Measurements from ENCODE around the gene CLIC3. TPM values are rescaled to one million over a fixed set of nuclear protein-coding genes. Genes with fewer than 3 reads are reported as not detected.
"Not testable (repeated sequence)": the region's sequence is repeated elsewhere in the genome, so short reads cannot be mapped to it uniquely, and the experiment has no call there.

CLIC3 gene
- total RNA-seq, 1 experiment from 2014 or later, result 4.2 TPM

- H3K27ac Mint-ChIP-seq (ENCODE audit: low read depth, unreplicated experiment), result no peak overlapping the region
- ChIA-PET CTCF (interaction anchor here (0.5 to 3.1 kb wide), 22 partner anchors 8 to 368 kb away, joined by 3 to 24 read pairs (median 4); partner anchors contain the start of genes FBXW5 and RABL6), POLR2A (interaction anchor here (0.5 to 1.5 kb wide), 5 partner anchors 36 to 595 kb away, joined by 3 to 5 read pairs (median 4); partner anchors contain the start of genes AJM1, PAXX and SAPCD2)
- no peaks in the 10 kb centered on the region for H3K27me3 Mint-ChIP-seq (ENCODE audit: insufficient read depth, unreplicated experiment)
- no peak for TF ChIP-seq CTCF (IDR thresholded peaks at IDR 0.05; ENCODE audit: unreplicated experiment)
- intact Hi-C loops (cut with micrococcal nuclease), result loop anchor here (2.0 kb wide), 1 partner anchor 191 kb away; the partner anchor contains the start of gene AJM1
- H3K4me1 Mint-ChIP-seq (ENCODE audit: insufficient read depth, unreplicated experiment), result peaks cover 6% of the 10 kb centered on the region
- H3K9me3 Mint-ChIP-seq (ENCODE audit: unreplicated experiment), result no peaks in the 10 kb centered on the region
- H3K36me3 Mint-ChIP-seq (ENCODE audit: insufficient read depth, unreplicated experiment), result peaks cover 9% of the 10 kb centered on the region
- BruUV-seq (replicated peaks), result no TSS peak
- DNase-seq (ENCODE audit: unreplicated experiment), result no peak
- H3K4me3 Mint-ChIP-seq (ENCODE audit: unreplicated experiment), result peak overlapping the region; percentile 25
Measured at GRCh38 chr9:137034039-137034708, 37.8 kb upstream of the CLIC3 start.

DNA sequence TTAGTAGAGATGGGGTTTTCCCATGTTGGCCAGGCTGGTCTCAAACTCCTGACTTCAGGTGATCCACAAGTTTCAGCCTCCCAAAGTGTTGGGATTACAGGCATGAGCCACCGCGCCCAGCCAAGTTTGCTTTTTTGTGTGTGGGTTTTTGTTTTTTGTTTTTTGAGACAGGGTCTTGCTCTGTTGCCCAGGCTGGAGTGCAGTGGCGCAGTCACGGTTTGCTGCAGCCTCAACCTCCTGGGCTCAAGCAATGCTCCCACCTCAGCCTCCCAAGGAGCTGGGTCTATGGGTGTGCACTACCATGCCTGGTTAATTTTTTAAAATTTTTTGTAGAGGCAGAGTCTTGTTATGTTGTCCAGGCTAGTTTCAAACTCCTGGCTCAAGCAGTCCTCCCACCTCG is 37.1 kb upstream of the CLIC3 start:
- H3K27me3 Mint-ChIP-seq (ENCODE audit: insufficient read depth, unreplicated experiment); H3K9me3 Mint-ChIP-seq (ENCODE audit: unreplicated experiment); H3K4me1 Mint-ChIP-seq (ENCODE audit: insufficient read depth, unreplicated experiment); intact Hi-C loops (cut with micrococcal nuclease); H3K4me3 Mint-ChIP-seq (ENCODE audit: unreplicated experiment); BruUV-seq (replicated peaks); DNase-seq (ENCODE audit: unreplicated experiment); H3K36me3 Mint-ChIP-seq (ENCODE audit: insufficient read depth, unreplicated experiment); H3K27ac Mint-ChIP-seq (ENCODE audit: low read depth, unreplicated experiment): not testable (repeated sequence)
- CTCF ChIA-PET, result interaction anchor here (1.6 to 2.7 kb wide), 2 partner anchors 14 to 15 kb away, joined by 5 to 15 read pairs; no protein-coding TSS in a partner anchor
- POLR2A ChIA-PET, result interaction anchor here (0.5 kb wide), 1 partner anchor 594 kb away, joined by 3 read pairs; no protein-coding TSS in a partner anchor

- ChIA-PET CTCF (interaction anchor here (0.6 to 8.1 kb wide), 3 partner anchors 14 to 73 kb away, joined by 3 to 85 read pairs (median 9); partner anchors contain the start of genes NPDC1 and SAPCD2), POLR2A (no interaction called here)
- DNase-seq (ENCODE audit: unreplicated experiment), result no peak
- no peaks in the 10 kb centered on the region for H3K27me3 Mint-ChIP-seq (ENCODE audit: insufficient read depth, unreplicated experiment)
- BruUV-seq (replicated peaks), result no TSS peak
- intact Hi-C loops (cut with micrococcal nuclease), result no loop called here
- peaks cover 11% of the 10 kb centered on the region for H3K36me3 Mint-ChIP-seq (ENCODE audit: insufficient read depth, unreplicated experiment)
- peaks cover 8% of the 10 kb centered on the region for H3K4me1 Mint-ChIP-seq (ENCODE audit: insufficient read depth, unreplicated experiment)
- H3K27ac Mint-ChIP-seq (ENCODE audit: low read depth, unreplicated experiment), result no peak overlapping the region
- H3K4me3 Mint-ChIP-seq (ENCODE audit: unreplicated experiment), result no peak overlapping the region
- no peak for TF ChIP-seq CTCF (IDR thresholded peaks at IDR 0.05; ENCODE audit: unreplicated experiment)
- H3K9me3 Mint-ChIP-seq (ENCODE audit: unreplicated experiment), result no peaks in the 10 kb centered on the region
Measured at GRCh38 chr9:137032858-137033257, 36.5 kb upstream of the CLIC3 start.

DNA sequence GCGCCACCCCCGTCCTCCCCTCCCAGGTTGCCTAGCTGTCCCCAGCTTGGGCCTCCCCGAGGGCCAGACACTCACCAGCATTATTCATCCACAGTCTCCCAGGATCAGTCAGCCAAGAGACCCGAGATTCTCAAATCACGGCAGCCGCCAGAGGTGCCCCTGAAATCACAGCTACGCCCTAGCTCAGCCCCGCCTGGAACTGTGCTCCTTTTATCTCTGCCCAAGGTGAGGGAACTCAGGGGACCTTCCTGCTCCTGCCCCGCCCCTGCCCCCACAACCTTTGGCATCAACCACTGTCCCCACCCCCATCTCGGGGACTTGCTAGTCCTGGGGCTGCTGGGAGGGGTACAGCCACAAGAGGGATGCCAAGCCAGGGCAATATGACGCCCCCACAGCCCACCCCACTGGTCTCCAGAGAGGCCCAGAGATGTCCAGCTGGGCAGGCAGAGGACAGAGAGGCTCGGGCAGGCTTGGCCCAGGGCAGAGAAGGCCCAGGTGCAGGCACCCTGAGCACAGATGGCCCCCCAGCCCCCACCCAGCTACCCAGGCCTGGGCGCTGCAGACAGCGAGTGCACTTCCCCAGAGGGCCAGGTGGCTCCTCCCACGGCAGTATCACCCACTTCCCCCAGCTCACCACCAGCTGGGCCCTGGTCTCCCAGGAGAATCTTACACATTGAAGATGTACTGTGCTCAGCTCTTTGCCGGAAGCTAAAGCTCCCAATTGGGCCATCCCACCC is 35.7 kb upstream of the CLIC3 start, which contains the start of gene FUT7:
Gene FUT7 (minus strand): TSS at position 185 of the 737 bp plus-strand sequence. CDS start 97 bp downstream, at position 88.
- CTCF ChIA-PET, result interaction anchor here (0.6 to 8.1 kb wide), 5 partner anchors 13 to 136 kb away, joined by 3 to 85 read pairs (median 4); partner anchors contain the start of genes NPDC1 and SAPCD2
- no peak for TF ChIP-seq CTCF (IDR thresholded peaks at IDR 0.05; ENCODE audit: unreplicated experiment)
- Mint-ChIP-seq H3K4me3 (ENCODE audit: unreplicated experiment) (no peak within 1 kb of the TSS), H3K27me3 (ENCODE audit: insufficient read depth, unreplicated experiment) (no peaks in the 10 kb centered on the region), H3K9me3 (ENCODE audit: unreplicated experiment) (no peaks in the 10 kb centered on the region), H3K27ac (ENCODE audit: low read depth, unreplicated experiment) (no peak within 1 kb of the TSS), H3K4me1 (ENCODE audit: insufficient read depth, unreplicated experiment) (peaks cover 8% of the 10 kb centered on the region), H3K36me3 (ENCODE audit: insufficient read depth, unreplicated experiment) (peaks cover 5% of the 10 kb centered on the region)
- POLR2A ChIA-PET, result no interaction called here
- no peak for DNase-seq (ENCODE audit: unreplicated experiment)
- intact Hi-C loops (cut with micrococcal nuclease), result no loop called here
- BruUV-seq (replicated peaks), result no TSS peak
